Keratinocyte (primary cell): ENCODE data around the gene TBX21. TPM values are rescaled to one million over a fixed set of nuclear protein-coding genes. Genes with fewer than 3 reads are reported as not detected.

Experiments used
- DNase-seq: peaks from one replicate; pipeline ENCODE4 v3.0.0-alpha.2; 2011; ENCODE audit warnings: low read depth, missing footprints, low spot score
- FAIRE-seq: peaks from 2 replicates; lab custom pipeline; 2011; peaks lifted over from hg19 to GRCh38; lab: Jason Lieb, UNC
- H2AFZ ChIP-seq: 2 replicates; pipeline ENCODE4 v1.6.0; 2012; ENCODE audit warnings: low read length, control low read depth, inconsistent platforms; ENCODE audit not compliant: control insufficient read depth
- H3K27ac ChIP-seq: 2 replicates; pipeline ENCODE4 v1.5.1; 2011; ENCODE audit warnings: low read length; ENCODE audit not compliant: control insufficient read depth, insufficient read depth
- H3K27me3 ChIP-seq: 3 replicates; pipeline ENCODE4 v1.6.0; 2011; ENCODE audit warnings: low read length; ENCODE audit not compliant: control insufficient read depth, insufficient read depth; ENCODE audit errors: extremely low read depth
- H3K36me3 ChIP-seq, 2 experiments: 2 replicates in 1 of 2; 3 replicates in 1 of 2; pipeline ENCODE4 v1.5.1; 2011; ENCODE audit warnings: low read length in 2 of 2, mild to moderate bottlenecking in 1 of 2; ENCODE audit not compliant: control insufficient read depth in 2 of 2, insufficient read depth in 2 of 2; ENCODE audit errors: extremely low read depth in 1 of 2
- H3K4me1 ChIP-seq: 3 replicates; pipeline ENCODE4 v1.5.1; 2011; ENCODE audit warnings: low read length; ENCODE audit not compliant: control insufficient read depth, insufficient read depth; ENCODE audit errors: extremely low read depth
- H3K4me2 ChIP-seq: 3 replicates; pipeline ENCODE4 v1.6.0; 2011; ENCODE audit warnings: low read depth, low read length; ENCODE audit not compliant: control insufficient read depth, insufficient read depth; ENCODE audit errors: extremely low read depth
- H3K4me3 ChIP-seq, 3 experiments: fragments of 200-600 bp in 1 of 3; sonication (generic) in 1 of 3; 2 replicates in 2 of 3; 3 replicates in 1 of 3; pipeline ENCODE4 v1.5.1; 2011 to 2016; ENCODE audit warnings: low read length in 3 of 3, mild to moderate bottlenecking in 3 of 3, control low read depth in 2 of 3, inconsistent platforms in 1 of 3, low read depth in 1 of 3, mixed read lengths in 1 of 3, mixed run types in 1 of 3, moderate library complexity in 1 of 3; ENCODE audit not compliant: control insufficient read depth in 2 of 3, insufficient read depth in 2 of 3; ENCODE audit errors: extremely low read depth in 1 of 3
- H3K79me2 ChIP-seq: 2 replicates; pipeline ENCODE4 v1.6.0; 2012; ENCODE audit warnings: low read length; ENCODE audit not compliant: control insufficient read depth, insufficient read depth
- H3K9ac ChIP-seq: 3 replicates; pipeline ENCODE4 v1.6.0; 2011; ENCODE audit warnings: low read length; ENCODE audit not compliant: control insufficient read depth, insufficient read depth; ENCODE audit errors: extremely low read depth
- H3K9me1 ChIP-seq: 3 replicates; pipeline ENCODE4 v1.6.0; 2011; ENCODE audit warnings: low read length; ENCODE audit not compliant: control insufficient read depth, insufficient read depth; ENCODE audit errors: extremely low read depth
- H3K9me3 ChIP-seq: 2 replicates; pipeline ENCODE4 v1.5.1; 2012; ENCODE audit warnings: low read depth, low read length; ENCODE audit not compliant: control insufficient read depth
- H4K20me1 ChIP-seq: 3 replicates; pipeline ENCODE4 v1.6.0; 2011; ENCODE audit warnings: low read length; ENCODE audit not compliant: control insufficient read depth, insufficient read depth; ENCODE audit errors: extremely low read depth
- CTCF ChIP-seq, 3 experiments: IDR thresholded peaks in 1 of 3; conservative IDR thresholded peaks in 1 of 3; optimal IDR thresholded peaks in 1 of 3; 2 replicates in 2 of 3; 3 replicates in 1 of 3; pipeline versions ENCODE3 to v1.5.1; 2011; ENCODE audit warnings: low read length in 3 of 3, mild to moderate bottlenecking in 3 of 3, moderate library complexity in 2 of 3, control low read depth in 1 of 3, inconsistent platforms in 1 of 3; ENCODE audit not compliant: insufficient read depth in 2 of 3; ENCODE audit errors: extremely low read depth in 1 of 3
- EZH2 ChIP-seq: IDR thresholded peaks from one replicate; pipeline ENCODE4 v1.6.1; 2012; ENCODE audit warnings: inconsistent platforms, mild to moderate bottlenecking, low read length, moderate library complexity
- dilution Hi-C: fragments of 300-500 bp; cut with MboI; formaldehyde crosslinking; loops from one replicate; pipeline ENCODE4 v1.7.0; 2020; ENCODE audit warnings: low sequenced_read_pairs; ENCODE audit not compliant: extremely low pct_ligation_motif_present
- polyA plus RNA-seq, 5 experiments: library from polyadenylated mRNA; depleted of rRNA in 3 of 5; stranded (reverse) in 3 of 5; stranded (forward) in 1 of 5; unstranded in 1 of 5; fragments of >200 nt; gene quantifications; 1 replicate in 1 of 5; 2 replicates in 3 of 5; 3 replicates in 1 of 5; pipeline versions ENCODE4 v1.2.1 to v1.2.3, GENCODE V29; 2011 to 2012; ENCODE audit warnings: missing spikeins in 2 of 5, low read depth in 1 of 5, low replicate concordance in 1 of 5

TBX21 gene
- polyA plus RNA-seq, 1 donor (not counting 4 experiments of a cell fraction or from before 2014, with no cell fraction given): not detected

- H3K4me1 ChIP-seq: no peaks in the 10 kb centered on the region
- no peak for TF ChIP-seq EZH2
- TF ChIP-seq CTCF (optimal IDR thresholded peaks at IDR 0.05 in 1 of 3, IDR thresholded peaks at IDR 0.05 in 1 of 3, conservative IDR thresholded peaks at IDR 0.05 in 1 of 3; ENCODE audit: extremely low read depth in 1 of 3, insufficient read depth in 2 of 3, low read length in 3 of 3): no peak
- H3K27ac ChIP-seq: no peak overlapping the region
- no peaks in the 10 kb centered on the region for H3K79me2 ChIP-seq
- no peaks in the 10 kb centered on the region for H3K9me1 ChIP-seq
- no peak overlapping the region for H2AFZ ChIP-seq
- H3K27me3 ChIP-seq: peaks cover 60% of the 10 kb centered on the region
- no peaks in the 10 kb centered on the region for H3K36me3 ChIP-seq
- H3K9me3 ChIP-seq: no peaks in the 10 kb centered on the region
- H4K20me1 ChIP-seq: no peaks in the 10 kb centered on the region
- no peak for DNase-seq
- H3K4me2 ChIP-seq: no peak overlapping the region
- no peak for FAIRE-seq
- H3K4me3 ChIP-seq: no peak overlapping the region
- no peak overlapping the region for H3K9ac ChIP-seq
- dilution Hi-C loops: no loop called here
Measured at GRCh38 chr17:47732399-47733046, 513 bp upstream of the TBX21 start.

- DNase-seq (no peak), FAIRE-seq (no peak)
- H3K27me3 ChIP-seq: peaks cover 60% of the 10 kb centered on the region
- no peaks in the 10 kb centered on the region for H3K79me2 ChIP-seq
- H3K4me3 ChIP-seq: no peak overlapping the region
- peak overlapping the region; percentile 6 for H2AFZ ChIP-seq
- dilution Hi-C loops: no loop called here
- H3K9me3 ChIP-seq: no peaks in the 10 kb centered on the region
- no peaks in the 10 kb centered on the region for H3K9me1 ChIP-seq
- peak overlapping the region; percentile 32 for H3K4me2 ChIP-seq
- H3K27ac ChIP-seq: no peak overlapping the region
- no peaks in the 10 kb centered on the region for H3K36me3 ChIP-seq
- H4K20me1 ChIP-seq: no peaks in the 10 kb centered on the region
- TF ChIP-seq EZH2: peak; percentile 96
- no peak for TF ChIP-seq CTCF (optimal IDR thresholded peaks at IDR 0.05 in 1 of 3, IDR thresholded peaks at IDR 0.05 in 1 of 3, conservative IDR thresholded peaks at IDR 0.05 in 1 of 3; ENCODE audit: extremely low read depth in 1 of 3, insufficient read depth in 2 of 3, low read length in 3 of 3)
- H3K4me1 ChIP-seq: no peaks in the 10 kb centered on the region
- H3K9ac ChIP-seq: no peak overlapping the region
Measured at GRCh38 chr17:47733674-47734410, 806 bp downstream of the TBX21 start.
